ENCODE data around the gene SYNE1. TPM values are rescaled to one million over a fixed set of nuclear protein-coding genes. Genes with fewer than 3 reads are reported as not detected.

SYNE1 gene
- total RNA-seq, 1 donor, result 101 TPM

- H3K4me3 ChIP-seq (ENCODE audit: low read depth, low read length), result no peak overlapping the region
- DNase-seq (ENCODE audit: low read depth), result peak; percentile 72
- TF ChIP-seq CTCF (IDR thresholded peaks at IDR 0.05; ENCODE audit: insufficient read depth, low read depth, low read length), result peak; percentile 61
These were observed 280.5 kb downstream of the SYNE1 start for GRCh38 chr6:152356662-152357061.

- no peak for TF ChIP-seq CTCF (IDR thresholded peaks at IDR 0.05; ENCODE audit: insufficient read depth, low read depth, low read length)
- H3K4me3 ChIP-seq (ENCODE audit: low read depth, low read length), result no peak overlapping the region
- DNase-seq (ENCODE audit: low read depth), result no peak
These were observed 281.1 kb downstream of the SYNE1 start for GRCh38 chr6:152356016-152356415.

- DNase-seq (ENCODE audit: low read depth), result no peak
- no peak overlapping the region for H3K4me3 ChIP-seq (ENCODE audit: low read depth, low read length)
These were observed 282.0 kb downstream of the SYNE1 start for GRCh38 chr6:152355166-152355565.

GRCh38 chr6:152353440-152353839 is 283.7 kb downstream of the SYNE1 start:
- no peak for TF ChIP-seq CTCF (IDR thresholded peaks at IDR 0.05; ENCODE audit: insufficient read depth, low read depth, low read length)
- no peak overlapping the region for H3K4me3 ChIP-seq (ENCODE audit: low read depth, low read length)
- DNase-seq (ENCODE audit: low read depth), result no peak

More at GRCh38 chr6:152355166-152355565, 282.0 kb downstream of the SYNE1 start:
- no peak for TF ChIP-seq CTCF (IDR thresholded peaks at IDR 0.05; ENCODE audit: insufficient read depth, low read depth, low read length)

- no peak for DNase-seq (ENCODE audit: low read depth)
- no peak for TF ChIP-seq CTCF (IDR thresholded peaks at IDR 0.05; ENCODE audit: insufficient read depth, low read depth, low read length)
These were observed 285.4 kb downstream of the SYNE1 start for GRCh38 chr6:152351742-152352141.

GRCh38 chr6:152351110-152351509 is 286.1 kb downstream of the SYNE1 start:
- no peak overlapping the region for H3K4me3 ChIP-seq (ENCODE audit: low read depth, low read length)
- no peak for TF ChIP-seq CTCF (IDR thresholded peaks at IDR 0.05; ENCODE audit: insufficient read depth, low read depth, low read length)
- DNase-seq (ENCODE audit: low read depth), result no peak

More at GRCh38 chr6:152351742-152352141, 285.4 kb downstream of the SYNE1 start:
- no peak overlapping the region for H3K4me3 ChIP-seq (ENCODE audit: low read depth, low read length)

- DNase-seq (ENCODE audit: low read depth), result no peak
- TF ChIP-seq CTCF (IDR thresholded peaks at IDR 0.05; ENCODE audit: insufficient read depth, low read depth, low read length), result no peak
- H3K4me3 ChIP-seq (ENCODE audit: low read depth, low read length), result no peak overlapping the region
These were observed 289.0 kb downstream of the SYNE1 start for GRCh38 chr6:152348116-152348515.

All from fibroblast of villous mesenchyme (primary cell).